Measurements from ENCODE around the gene RFTN1.

The RFTN1 gene

DNA sequence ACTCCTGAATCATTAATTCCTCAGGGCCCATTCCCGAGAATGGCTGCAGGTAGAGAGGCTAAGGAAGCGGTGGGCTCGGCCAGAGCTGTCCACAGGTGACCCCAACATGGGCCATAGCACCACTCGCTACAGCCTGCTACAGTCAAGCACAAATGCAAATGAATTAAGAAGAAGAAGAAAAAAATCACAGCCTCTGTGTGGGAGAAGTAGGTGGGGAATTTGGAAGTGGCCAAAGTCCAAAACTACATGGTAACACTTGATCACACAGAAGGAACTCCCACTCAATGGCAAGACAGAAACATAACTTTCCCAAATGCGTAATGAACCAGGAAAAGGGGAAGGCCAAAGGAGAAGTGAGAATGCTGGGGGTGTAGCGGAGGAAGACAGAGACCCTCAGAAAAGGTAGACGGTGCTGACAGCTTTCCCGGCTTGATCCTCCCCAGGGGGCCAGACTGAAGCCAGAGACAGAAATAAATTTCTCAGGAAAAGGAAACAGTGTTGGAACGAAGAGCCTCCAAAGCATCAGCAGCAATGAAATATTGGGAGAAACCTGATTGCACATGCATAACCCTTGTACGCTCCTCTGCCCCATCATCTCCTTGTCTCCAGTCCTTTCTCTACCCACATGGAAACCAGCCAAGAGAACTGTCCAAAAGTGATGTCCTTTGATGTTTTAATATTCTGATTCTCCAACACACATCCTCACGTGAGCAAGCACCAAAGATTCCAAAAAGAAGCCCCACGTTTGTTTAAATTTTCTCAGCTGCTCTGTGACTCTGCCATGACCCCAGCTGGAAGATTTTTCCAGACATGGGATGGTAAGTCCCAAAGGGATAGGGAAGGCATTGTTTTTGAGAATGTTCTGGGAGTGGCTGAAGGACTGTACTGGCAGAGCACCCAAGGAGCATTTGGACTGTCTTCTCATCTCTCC lies 140.9 kb downstream of the RFTN1 start:
- no peak for DNase-seq

GRCh38 chr3:16370872-16371740 lies 142.4 kb downstream of the RFTN1 start:
- DNase-seq, result no peak

GRCh38 chr3:16370503-16370871 lies 143.0 kb downstream of the RFTN1 start:
- DNase-seq, result no peak

DNA sequence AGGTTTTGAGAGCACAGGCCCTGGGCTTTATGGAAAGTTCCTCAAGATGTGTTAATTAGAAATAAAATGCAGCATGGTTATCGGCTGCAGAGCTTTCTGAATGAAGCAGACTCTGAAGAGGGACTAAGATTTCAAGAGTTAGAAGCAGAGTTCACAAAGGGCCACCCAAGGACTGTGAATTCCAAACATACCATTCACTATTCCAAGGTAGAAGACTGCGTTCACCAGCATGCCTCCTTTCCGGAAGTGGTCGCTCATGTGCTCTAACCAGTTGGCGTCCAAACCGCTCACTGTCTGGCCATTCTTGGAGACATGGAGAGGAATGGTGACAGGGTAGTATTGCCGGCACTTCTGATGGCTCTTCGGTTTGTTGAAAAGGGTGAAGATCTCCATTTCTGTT lies 143.6 kb downstream of the RFTN1 start:
- DNase-seq, result no peak

GRCh38 chr3:16369276-16369675 lies 144.2 kb downstream of the RFTN1 start:
- no peak for DNase-seq

DNA sequence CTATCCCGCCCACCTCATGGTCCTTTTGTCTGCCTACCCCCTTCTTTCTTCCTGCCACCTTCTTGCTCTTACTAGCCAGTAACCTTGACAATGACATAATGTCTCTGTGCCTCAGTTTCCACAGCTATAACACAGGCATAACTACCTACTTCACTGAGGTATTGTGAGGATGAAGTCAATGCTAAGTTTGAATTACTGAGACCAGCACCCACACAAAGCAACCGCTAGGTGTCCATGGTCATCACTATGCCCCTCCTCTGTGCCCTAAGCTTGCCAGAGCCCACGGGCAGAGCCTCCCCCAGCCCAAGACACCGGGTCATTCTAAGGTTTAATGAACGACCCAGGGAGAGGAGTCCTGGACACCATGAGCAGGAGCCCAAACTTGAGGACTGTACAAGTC lies 146.9 kb downstream of the RFTN1 start:
- no peak for DNase-seq

GRCh38 chr3:16365491-16366128 lies 147.9 kb downstream of the RFTN1 start:
- no peak for DNase-seq

DNA sequence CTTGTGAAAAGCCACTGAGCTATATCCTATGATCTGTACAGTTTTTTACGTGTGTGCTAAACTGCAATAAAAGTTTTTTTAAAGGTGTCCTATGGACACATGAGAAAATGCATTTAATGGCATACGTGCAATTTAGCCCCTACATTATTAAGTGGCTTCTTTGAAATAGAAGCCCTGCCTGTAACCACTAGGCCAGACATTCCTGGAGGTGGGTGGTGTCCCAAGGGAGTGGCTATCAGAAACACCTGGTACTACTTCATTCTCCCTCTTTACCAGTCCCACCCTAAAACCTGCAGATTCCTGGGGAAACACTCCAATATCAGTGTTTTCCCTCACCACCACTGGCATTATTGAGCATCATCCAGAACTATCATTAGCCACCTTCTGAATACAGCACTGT lies 148.5 kb downstream of the RFTN1 start:
- DNase-seq, result no peak

GRCh38 chr3:16364323-16364722 lies 149.2 kb downstream of the RFTN1 start:
- DNase-seq, result no peak

DNA sequence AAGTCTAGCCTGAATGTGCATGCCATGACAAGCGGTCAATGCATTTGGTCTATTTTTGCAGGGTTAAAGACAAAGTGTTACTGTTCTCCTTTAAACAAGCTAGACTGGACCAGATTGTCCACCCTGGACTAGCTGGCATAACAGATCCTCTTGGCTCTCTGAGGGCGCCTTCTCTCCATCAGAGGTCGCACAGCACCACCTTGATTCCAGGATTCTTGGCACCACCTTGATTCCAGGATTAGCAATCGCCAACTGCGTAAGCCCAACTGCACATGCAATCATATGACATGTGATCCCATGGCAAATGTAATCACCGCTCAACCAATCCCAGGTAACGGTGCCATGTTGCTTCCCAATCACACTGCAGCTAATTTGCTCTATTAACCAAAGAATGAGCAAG lies 149.9 kb downstream of the RFTN1 start:
- DNase-seq, result no peak

DNA sequence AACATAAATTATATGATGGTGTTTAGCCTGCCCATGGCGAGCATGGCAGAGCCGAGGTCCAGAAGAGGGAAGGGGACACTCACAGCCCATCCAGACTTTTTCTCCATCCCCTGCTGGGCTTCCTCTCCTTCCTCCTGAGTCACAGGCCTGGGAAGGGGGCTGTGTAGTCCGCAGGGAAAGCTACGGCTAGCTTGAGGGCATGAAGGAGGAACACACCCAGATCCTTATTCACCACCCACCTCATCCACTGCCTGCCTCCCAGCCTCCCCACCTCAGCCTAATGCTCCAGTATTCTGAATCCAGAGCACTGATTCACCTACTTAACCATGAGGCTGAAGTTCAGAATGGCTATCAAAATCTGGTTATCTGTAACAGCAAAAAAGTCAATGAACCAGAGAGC lies 150.7 kb downstream of the RFTN1 start:
- no peak for DNase-seq

DNA sequence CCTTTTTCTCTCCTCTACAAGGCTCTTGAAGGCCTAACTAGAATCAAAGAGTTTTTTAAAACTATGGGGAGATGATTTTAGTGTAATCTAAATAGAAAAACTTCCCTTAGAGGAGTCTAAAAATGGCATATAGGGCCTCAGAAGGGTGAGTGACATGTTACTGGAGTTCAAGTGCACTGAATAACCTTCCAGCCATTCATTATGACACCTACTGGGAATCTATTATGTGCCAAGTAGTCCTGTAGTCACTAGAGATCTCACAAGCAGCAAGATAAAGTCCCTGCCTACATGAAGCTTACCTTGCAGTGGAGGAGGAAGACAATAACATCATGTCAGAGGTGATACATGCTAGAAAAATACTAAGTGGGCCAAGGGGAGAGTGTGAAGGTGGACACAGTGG lies 152.4 kb downstream of the RFTN1 start:
- DNase-seq, result no peak

DNA sequence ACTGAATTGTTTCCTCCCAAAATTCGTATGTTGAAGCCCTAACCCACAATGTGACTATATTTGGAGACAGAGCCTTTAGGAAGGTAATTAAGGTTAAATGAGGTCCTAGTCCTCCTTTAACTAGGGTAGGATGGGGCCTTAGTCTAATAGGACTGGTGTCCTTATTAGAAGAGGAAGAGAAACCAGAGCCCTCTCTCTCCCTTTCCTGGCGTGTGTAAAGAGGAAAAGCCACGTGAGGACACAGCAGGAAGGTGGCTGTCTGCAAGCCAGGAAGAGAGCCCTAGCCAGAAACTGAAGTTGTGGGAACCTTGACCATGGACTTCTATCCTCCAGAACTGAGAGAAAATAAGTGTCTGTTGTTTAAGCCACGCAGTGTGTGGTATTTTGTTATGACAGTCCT lies 154.2 kb downstream of the RFTN1 start:
- no peak for DNase-seq

DNA sequence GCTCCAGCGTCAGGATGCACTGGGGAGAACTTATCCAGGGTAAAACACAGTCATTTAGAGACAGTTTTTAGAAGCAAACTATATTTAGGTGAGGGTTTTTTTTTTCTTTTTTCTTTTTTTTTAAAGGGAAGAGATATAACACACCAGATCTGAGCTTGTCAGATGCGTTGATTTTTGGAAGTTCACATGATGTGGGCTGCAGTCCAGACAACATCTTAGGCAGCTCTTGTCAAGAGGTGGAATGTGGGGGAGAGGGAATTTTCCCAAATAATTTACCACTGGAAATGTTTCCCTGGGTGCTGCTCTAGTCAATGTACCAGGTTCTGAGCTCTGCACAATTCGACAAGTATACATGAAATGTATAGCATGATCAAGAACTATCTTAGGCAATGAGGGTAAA lies 155.2 kb downstream of the RFTN1 start:
- DNase-seq, result no peak

DNA sequence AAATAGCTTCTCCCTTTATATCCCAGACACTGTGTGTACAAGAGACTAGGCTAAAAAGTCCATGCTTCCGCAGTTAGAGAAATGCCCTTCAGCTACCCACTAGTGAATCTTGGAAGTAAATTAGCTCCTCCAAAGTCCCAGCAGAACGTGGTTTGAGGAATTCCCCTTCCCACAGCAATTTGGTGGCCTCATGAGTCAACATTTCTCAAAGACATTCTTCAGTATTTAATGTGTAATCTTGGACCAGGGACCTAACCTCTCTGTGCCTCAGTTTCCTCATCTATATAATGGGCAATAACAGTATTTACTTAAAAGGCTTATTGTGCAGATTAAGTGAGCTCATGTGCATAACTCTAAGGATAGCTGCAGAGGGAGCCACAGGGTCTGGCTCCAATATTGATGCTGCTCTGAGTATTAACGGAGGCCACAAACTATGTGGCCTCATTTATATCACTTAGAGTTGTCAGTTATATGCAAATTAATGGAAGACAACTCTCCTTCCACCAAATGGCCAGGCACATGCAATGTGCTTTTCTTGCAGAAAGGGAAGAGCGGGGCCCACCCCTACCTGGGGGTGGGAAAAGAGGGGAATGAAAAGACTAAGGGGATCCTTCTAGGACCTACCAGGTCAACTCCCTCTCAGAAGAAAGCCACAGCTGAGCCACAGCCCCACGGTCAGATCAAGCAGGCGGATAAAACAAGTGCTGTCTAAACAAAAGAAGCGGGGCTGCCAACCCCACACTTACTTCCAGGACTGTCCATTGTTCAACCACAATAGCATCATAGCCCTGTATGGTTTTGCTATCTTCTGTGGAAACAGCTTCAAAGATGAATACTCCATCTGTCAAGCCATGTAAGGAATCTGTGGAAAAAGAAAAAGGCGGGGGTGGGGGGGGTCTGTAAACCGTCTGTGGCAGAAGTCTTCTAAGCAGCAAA lies 156.0 kb downstream of the RFTN1 start:
- no peak for DNase-seq

- no peak for DNase-seq
These were observed 157.7 kb downstream of the RFTN1 start for GRCh38 chr3:16355828-16356227.

GRCh38 chr3:16354291-16354690 lies 159.2 kb downstream of the RFTN1 start:
- DNase-seq, result no peak

- DNase-seq, result no peak
These were observed 161.1 kb downstream of the RFTN1 start for GRCh38 chr3:16352428-16352827.

DNA sequence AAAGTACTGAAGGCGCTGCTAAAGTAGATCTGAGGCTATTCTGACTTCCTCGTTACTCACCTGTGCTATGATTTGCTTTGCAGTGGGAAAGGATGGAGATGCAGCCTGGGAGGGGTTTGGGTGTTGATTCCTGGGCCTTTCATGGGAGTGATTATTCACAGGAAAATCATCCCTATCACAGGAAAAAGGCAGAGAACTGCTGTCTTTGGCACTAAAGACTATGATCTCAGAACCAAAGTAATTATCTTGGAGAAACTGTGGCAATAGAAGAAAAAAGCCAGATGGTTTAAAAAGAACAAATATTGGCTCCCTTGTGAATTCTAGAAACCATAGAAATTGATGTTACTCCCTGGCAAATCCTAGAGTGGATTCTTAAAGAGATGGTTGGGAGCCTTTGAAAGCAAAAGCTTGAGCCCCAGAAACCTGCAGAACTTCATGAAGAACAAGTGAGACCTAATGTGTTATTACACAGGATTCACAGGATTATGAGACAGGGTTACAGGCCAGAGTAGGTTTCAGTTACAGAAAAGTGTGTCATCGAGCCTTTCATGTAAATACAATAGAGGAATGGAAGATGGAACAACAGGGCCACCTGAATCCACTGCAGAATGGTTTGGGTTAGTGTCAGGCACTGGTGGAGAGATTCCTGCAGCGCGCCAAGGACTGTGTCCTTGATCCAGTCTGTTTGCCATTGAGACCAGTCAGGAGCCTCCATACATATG lies 162.7 kb downstream of the RFTN1 start:
- DNase-seq, result no peak

GRCh38 chr3:16349986-16350596 lies 163.4 kb downstream of the RFTN1 start:
- DNase-seq, result no peak

GRCh38 chr3:16347548-16347947 lies 166.0 kb downstream of the RFTN1 start:
- DNase-seq, result no peak
